ENCODE data around the gene HPS1.

The HPS1 gene

DNA sequence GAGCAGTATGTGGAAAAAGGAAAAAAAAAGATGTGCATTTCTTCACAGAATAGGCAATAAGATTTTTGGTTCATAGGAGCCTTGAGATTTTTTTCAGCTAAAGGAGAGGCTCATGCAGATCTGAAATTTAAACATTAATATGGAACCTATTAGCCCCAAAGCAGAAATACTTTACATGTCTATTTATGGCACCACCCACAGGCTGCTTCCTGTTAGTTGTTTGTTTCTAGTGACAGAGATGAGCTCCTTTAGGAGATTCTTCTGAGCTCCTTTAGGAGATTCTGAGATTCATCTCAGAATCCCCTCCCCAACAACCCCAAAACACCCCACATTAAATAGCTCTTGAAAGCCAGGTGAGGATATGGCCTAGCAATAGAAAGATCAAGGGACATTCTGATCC is 27.9 kb upstream of the HPS1 start:
- TF ChIP-seq, protein P1, sequence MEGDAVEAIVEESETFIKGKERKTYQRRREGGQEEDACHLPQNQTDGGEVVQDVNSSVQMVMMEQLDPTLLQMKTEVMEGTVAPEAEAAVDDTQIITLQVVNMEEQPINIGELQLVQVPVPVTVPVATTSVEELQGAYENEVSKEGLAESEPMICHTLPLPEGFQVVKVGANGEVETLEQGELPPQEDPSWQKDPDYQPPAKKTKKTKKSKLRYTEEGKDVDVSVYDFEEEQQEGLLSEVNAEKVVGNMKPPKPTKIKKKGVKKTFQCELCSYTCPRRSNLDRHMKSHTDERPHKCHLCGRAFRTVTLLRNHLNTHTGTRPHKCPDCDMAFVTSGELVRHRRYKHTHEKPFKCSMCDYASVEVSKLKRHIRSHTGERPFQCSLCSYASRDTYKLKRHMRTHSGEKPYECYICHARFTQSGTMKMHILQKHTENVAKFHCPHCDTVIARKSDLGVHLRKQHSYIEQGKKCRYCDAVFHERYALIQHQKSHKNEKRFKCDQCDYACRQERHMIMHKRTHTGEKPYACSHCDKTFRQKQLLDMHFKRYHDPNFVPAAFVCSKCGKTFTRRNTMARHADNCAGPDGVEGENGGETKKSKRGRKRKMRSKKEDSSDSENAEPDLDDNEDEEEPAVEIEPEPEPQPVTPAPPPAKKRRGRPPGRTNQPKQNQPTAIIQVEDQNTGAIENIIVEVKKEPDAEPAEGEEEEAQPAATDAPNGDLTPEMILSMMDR (IDR thresholded peaks at IDR 0.05; ENCODE audit: low read depth, low read length) = no peak
- in situ Hi-C loops (cut with HindIII; ENCODE audit: low sequenced_read_pairs) = no loop called here
- no peak overlapping the region for H3K4me3 ChIP-seq (ENCODE audit: low read depth, low read length)
- no peak for DNase-seq (ENCODE audit: low read depth, low spot score)

DNA sequence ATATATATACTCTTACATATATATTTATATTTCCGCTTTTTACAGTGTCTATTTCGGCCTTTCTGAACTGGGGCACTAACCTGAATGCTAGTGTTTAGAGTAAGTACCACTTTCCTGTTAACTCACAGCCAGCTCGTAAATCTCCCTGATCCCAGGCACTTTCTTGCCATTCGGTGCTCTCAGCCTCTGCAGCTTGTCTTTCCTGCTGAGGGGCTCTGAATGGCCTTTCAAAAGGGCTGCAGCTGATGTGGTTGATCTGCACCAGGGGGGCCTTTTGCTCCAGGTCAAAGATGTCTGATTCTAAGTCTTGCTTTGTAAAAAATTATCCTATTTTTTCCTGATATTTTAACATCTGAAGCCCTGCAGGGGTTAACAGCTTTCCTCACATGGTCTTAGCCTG is 25.5 kb upstream of the HPS1 start:
- in situ Hi-C loops (cut with HindIII; ENCODE audit: low sequenced_read_pairs) = no loop called here
- TF ChIP-seq, protein P1 (IDR thresholded peaks at IDR 0.05; ENCODE audit: low read depth, low read length) = no peak

DNA sequence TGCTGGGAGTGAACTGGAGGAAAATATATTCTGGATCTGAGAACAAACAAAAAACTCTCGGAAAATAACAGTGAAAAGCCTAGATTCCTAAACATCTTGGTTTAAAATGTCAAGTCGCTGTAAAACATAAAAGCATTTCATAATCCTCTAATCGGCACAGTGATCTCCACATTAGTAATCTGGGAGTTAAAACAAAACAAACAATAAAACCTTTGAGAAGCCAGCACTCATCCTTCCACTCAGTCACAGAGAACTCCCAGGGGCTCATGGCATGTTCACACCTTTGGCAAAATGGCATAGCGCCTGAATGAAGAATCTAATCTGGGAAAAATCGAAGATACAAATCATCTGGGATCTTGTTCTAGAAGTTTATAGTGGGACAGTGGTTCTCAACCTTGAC is 24.1 kb upstream of the HPS1 start:
- in situ Hi-C loops (cut with HindIII; ENCODE audit: low sequenced_read_pairs) = no loop called here
- H3K4me3 ChIP-seq (ENCODE audit: low read depth, low read length) = no peak overlapping the region
- no peak for DNase-seq (ENCODE audit: low read depth, low spot score)
- TF ChIP-seq, protein P1 (IDR thresholded peaks at IDR 0.05; ENCODE audit: low read depth, low read length) = no peak

More for the DNA sequence above, 25.5 kb upstream of the HPS1 start:
- DNase-seq (ENCODE audit: low read depth, low spot score) = no peak
- no peak overlapping the region for H3K4me3 ChIP-seq (ENCODE audit: low read depth, low read length)

DNA sequence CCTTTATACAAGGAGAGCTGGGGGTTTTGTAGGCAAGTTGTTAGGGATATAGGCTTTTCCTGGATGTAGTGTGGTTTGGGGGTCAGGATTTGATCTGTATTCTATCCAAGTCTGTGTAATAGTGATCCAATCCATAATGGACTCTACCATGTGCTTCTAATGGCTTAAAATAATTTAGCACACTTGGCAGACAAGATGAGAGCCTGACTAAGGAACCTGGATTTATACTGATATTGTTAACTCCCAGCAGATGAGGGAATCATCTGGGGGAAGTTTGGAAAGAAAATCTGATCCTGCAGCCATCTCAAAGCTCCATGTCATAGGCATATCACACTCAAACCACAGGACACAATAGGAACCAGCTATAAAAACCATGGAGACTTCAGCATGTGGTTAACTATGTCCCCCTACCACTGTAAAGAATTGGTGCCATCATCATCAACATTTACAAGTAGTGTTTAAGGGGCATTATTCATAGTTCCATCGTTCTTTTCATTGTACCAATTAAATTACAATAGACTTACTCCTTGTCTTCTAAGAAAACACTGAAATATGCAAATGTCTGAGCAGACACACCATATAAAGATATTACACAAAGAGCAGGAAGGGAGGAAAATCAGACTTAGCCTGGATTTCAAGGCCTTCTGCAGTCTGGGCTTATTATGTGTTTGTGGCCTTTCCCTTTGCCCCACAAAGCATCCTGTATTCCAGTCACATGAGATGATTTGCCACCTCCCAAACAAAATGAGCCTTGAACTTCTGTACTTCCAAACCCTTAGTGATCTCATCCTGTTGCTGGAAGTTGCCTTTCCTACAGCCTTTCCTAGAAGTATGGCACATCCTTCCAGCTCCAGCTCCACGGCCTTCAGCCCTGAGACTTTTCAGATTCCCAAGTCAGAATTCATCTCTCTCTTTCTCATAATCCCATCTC is 22.5 kb upstream of the HPS1 start:
- no peak for DNase-seq (ENCODE audit: low read depth, low spot score)
- in situ Hi-C loops (cut with HindIII; ENCODE audit: low sequenced_read_pairs) = no loop called here
- no peak overlapping the region for H3K4me3 ChIP-seq (ENCODE audit: low read depth, low read length)
- TF ChIP-seq, protein P1 (IDR thresholded peaks at IDR 0.05; ENCODE audit: low read depth, low read length) = no peak

DNA sequence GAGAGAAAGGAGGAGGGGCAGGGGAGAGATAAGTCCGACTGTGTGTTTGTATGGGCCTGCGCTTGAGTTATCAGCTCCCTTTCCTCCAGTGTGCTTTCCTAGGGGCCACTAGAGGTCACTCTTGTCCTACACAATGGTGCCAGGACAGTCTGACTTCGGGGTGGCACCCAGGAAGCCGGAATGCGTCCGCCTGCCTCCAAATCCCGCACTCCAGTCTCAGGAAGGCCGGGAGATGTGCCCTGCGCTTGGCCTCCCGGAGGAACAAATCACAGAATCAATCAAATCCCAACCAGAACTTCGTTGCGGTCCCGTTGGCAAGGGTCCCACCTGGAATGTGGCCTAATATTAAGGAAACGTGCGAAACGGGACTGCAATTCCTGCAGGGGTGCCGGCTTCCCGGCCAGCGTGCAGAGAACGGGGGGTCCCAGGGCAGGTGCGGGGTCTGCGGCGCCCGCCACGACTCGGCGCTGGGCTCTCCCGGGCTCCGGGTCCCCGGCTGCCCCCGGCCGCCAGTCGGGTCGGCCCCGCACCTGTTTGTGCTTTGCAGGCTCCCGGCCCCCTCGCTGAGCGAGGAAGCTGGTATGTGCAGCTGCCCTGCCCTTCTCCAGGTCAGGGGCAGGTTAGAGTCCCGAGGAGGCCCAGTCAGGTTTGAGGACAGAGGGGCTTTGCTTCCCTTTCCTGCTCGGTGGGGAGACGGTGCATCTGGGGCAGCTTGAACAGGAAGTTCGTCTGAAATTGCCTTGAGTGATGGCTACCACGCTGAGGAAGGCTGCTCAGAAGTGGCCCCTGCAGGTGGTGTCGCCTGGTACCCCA is 21.0 kb upstream of the HPS1 start:
- TF ChIP-seq, protein P1 (IDR thresholded peaks at IDR 0.05; ENCODE audit: low read depth, low read length) = peak; percentile 84
- peak; percentile 78 for DNase-seq (ENCODE audit: low read depth, low spot score)
- peak overlapping the region; percentile 44 for H3K4me3 ChIP-seq (ENCODE audit: low read depth, low read length)
- in situ Hi-C loops (cut with HindIII; ENCODE audit: low sequenced_read_pairs) = no loop called here

DNA sequence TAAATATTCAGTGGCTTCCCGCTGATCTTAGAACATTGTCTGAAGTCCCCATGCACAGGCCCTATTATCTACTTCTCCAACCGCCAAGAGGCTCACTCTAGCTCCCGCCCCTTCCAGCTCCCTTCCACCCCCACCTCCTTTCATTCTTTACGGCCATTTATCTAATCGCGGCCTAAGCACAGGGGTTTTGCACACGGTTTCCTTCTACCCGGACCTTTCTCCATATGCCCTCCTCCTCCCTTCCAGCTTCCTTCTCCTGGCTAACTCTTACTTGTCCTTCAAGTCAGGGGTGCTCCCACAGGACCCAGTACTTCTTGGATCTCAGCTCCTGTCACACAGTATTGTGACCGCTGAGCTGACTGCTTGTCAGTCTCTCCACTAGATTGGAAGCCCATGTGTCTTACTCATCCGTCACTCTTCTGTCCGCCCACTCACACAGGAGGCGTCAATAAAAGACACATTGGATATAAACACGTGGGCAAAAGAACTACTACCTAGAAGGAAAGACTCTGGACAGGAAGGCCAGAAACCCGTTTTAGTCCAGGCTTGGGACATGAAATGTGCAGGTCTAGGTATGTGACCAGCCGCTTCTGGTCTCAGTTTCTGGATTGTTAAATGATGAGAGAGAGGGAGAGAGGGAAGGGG is 20.2 kb upstream of the HPS1 start:
- in situ Hi-C loops (cut with HindIII; ENCODE audit: low sequenced_read_pairs) = no loop called here
- TF ChIP-seq, protein P1 (IDR thresholded peaks at IDR 0.05; ENCODE audit: low read depth, low read length) = no peak
- no peak for DNase-seq (ENCODE audit: low read depth, low spot score)
- H3K4me3 ChIP-seq (ENCODE audit: low read depth, low read length) = no peak overlapping the region

All from astrocyte of the spinal cord (primary cell).